ENCODE results near the gene ZNF521. TPM values are rescaled to one million over a fixed set of nuclear protein-coding genes. Genes with fewer than 3 reads are reported as not detected.

Gene ZNF521
- total RNA-seq, 2 donors from 2014 or later, result 12.7 to 41.5 TPM

DNA sequence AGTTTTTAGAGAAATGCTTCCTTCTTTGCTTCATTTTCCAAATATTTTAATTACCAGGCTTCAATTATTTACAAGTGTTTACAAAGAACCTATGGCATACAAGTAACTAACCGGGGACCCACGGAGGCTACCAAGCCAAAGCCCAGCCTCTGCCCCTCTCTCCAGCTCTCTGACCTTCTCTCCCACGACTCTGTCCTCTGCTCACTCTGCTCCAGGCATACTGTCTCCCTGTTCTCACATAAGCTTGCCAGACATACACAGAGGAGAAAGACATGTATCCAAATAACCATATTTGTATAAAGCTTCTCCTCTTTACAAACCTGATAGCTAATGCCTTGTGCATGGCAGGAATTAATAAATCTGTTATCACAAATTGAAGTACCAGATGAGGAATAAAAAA lies 141.3 kb downstream of the ZNF521 start:
- DNase-seq (ENCODE audit: low spot score), result no peak
- Histone ChIP-seq H3K4me1 (replicated peaks) (no peaks in the 10 kb centered on the region), H3K4me3 (no peak overlapping the region), H3K9me3 (no peaks in the 10 kb centered on the region), H3K27me3 (replicated peaks; ENCODE audit: insufficient read depth) (no peaks in the 10 kb centered on the region), H3K27ac (no peak overlapping the region), H3K36me3 (no peaks in the 10 kb centered on the region)
- no peak for TF ChIP-seq POLR2AphosphoS5 (IDR thresholded peaks at IDR 0.05)
- no peak for TF ChIP-seq CTCF (IDR thresholded peaks at IDR 0.05)
- TF ChIP-seq POLR2A (IDR thresholded peaks at IDR 0.05), result no peak
- WGBS, result 63% methylated on average over 3 of the region's 3 CpGs
- intact Hi-C loops (cut with DNase I), result no loop called here

GRCh38 chr18:25192065-25192464 lies 159.9 kb downstream of the ZNF521 start:
- Histone ChIP-seq H3K27me3 (replicated peaks; ENCODE audit: insufficient read depth) (no peaks in the 10 kb centered on the region), H3K4me1 (replicated peaks) (no peaks in the 10 kb centered on the region), H3K27ac (no peak overlapping the region), H3K36me3 (no peaks in the 10 kb centered on the region), H3K4me3 (no peak overlapping the region), H3K9me3 (no peaks in the 10 kb centered on the region)
- TF ChIP-seq POLR2A (IDR thresholded peaks at IDR 0.05), result no peak
- TF ChIP-seq CTCF (IDR thresholded peaks at IDR 0.05), result no peak
- TF ChIP-seq POLR2AphosphoS5 (IDR thresholded peaks at IDR 0.05), result no peak
- intact Hi-C loops (cut with DNase I), result no loop called here
- no peak for DNase-seq (ENCODE audit: low spot score)
- 74% methylated on average over 4 of the region's 4 CpGs for WGBS

DNA sequence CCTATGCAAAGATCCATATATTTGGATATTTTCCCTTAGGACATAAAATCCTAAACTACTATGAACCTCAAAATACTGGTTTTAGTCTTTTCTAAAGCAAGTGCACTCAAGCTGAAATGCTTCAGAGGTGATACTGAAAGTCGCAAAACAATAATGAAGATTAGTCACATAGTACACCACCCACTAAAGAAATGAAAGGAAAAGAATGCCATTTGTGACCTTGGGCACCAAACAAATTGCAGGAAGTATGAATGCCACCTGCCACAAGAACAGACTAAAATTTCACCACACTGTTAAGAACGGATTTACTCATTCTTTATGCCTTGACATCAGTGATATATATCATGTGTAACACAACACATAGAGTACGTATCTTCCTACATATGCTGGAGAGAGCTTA lies 161.5 kb downstream of the ZNF521 start:
- no peaks in the 10 kb centered on the region for H3K27me3 ChIP-seq (replicated peaks; ENCODE audit: insufficient read depth)
- no peaks in the 10 kb centered on the region for H3K9me3 ChIP-seq
- TF ChIP-seq POLR2AphosphoS5 (IDR thresholded peaks at IDR 0.05), result no peak
- no peak for TF ChIP-seq POLR2A (IDR thresholded peaks at IDR 0.05)
- no peak for TF ChIP-seq CTCF (IDR thresholded peaks at IDR 0.05)
- H3K36me3 ChIP-seq, result no peaks in the 10 kb centered on the region
- no peak overlapping the region for H3K27ac ChIP-seq
- DNase-seq (ENCODE audit: low spot score), result no peak
- H3K4me3 ChIP-seq, result no peak overlapping the region
- intact Hi-C loops (cut with DNase I), result no loop called here
- WGBS, result 85% methylated on average over 3 of the region's 3 CpGs
- no peaks in the 10 kb centered on the region for H3K4me1 ChIP-seq (replicated peaks)

DNA sequence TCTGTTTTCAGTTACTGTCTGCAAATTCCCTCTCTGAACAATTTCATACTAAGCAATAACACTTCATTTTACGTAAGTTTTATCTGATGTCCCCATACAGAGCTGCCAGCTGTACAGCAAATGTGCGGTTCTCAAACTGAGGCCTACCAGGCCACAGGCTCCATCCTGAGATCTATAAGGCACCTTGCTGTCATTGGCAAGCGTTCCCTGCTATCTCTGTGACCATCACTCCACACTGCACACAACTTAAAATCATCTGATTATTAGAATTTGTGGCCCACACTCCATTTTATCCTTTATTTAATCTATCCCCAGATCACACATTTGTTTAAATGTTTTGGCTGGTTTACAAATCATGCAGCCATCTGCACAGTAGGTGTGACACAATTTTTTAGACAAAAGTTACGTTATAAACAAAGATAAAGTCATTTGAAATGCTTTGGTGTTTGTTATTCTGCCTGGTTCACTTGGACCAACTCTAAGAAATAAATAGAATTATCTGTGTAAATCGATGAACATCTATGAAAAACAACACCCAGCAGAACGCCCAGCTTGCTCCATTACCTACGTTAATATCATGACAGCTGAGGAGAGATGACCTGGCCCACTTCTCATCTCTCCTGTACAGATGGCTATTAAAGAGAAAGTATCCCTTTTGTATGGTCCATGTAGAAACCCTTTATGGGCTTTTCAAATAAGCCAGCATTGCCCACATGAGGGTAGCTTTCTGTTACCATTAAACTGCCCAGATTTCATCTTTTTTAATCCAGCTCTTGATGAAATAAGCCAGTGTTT lies 162.4 kb downstream of the ZNF521 start:
- Histone ChIP-seq H3K27ac (no peak overlapping the region), H3K4me3 (no peak overlapping the region), H3K36me3 (no peaks in the 10 kb centered on the region), H3K27me3 (replicated peaks; ENCODE audit: insufficient read depth) (no peaks in the 10 kb centered on the region), H3K9me3 (no peaks in the 10 kb centered on the region), H3K4me1 (replicated peaks) (no peaks in the 10 kb centered on the region)
- 88% methylated on average over 7 of the region's 7 CpGs for WGBS
- no peak for DNase-seq (ENCODE audit: low spot score)
- TF ChIP-seq POLR2AphosphoS5 (IDR thresholded peaks at IDR 0.05), result no peak
- no peak for TF ChIP-seq CTCF (IDR thresholded peaks at IDR 0.05)
- TF ChIP-seq POLR2A (IDR thresholded peaks at IDR 0.05), result no peak
- intact Hi-C loops (cut with DNase I), result no loop called here
